Measurements from ENCODE around the gene F5. TPM values are rescaled to one million over a fixed set of nuclear protein-coding genes. Genes with fewer than 3 reads are reported as not detected.

Gene F5
- total and polyA plus RNA-seq, 2 of the 13 experiments (the other 11 are each of a cell fraction or from before 2014, with no cell fraction given), result 38.3 to 64.0 TPM

DNA sequence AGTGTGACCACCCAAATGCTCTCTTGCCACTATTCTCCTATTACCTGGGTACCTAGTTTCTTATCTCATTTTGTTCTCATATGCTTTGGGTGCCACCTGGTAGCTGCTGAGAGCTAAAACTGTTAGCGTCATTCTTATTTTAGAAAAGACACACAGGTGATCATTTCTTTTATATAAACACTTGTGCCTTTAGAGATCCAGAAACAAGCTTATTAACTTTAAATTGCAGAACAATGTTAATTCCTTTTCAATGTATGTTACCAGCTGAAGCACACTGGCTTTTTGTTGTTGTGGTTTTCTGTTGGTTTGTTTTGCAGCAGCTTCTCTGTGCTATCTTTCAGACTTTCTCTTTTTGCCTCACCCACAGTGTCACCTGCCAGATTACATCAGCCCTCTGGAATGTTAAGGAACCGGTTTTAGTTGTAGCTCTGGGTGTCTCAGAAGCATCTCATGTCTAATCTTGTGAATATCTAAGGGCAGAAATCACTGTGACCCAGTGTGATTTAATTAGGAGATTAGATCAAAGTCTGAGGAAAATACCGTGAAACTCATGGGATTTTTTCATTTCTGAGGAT, 57.1 kb downstream of the F5 start (continued):
- TF ChIP-seq GZF1 (CRISPR knock-in tag; IDR thresholded peaks at IDR 0.05), result no peak
- TF ChIP-seq PLRG1 (conservative IDR thresholded peaks at IDR 0.05), result no peak
- no peak for TF ChIP-seq NR2C2 (CRISPR knock-in tag; IDR thresholded peaks at IDR 0.05; ENCODE audit: borderline replicate concordance)
- no peak for TF ChIP-seq ZNF720 (CRISPR knock-in tag; IDR thresholded peaks at IDR 0.05)
- TF ChIP-seq, protein P1, sequence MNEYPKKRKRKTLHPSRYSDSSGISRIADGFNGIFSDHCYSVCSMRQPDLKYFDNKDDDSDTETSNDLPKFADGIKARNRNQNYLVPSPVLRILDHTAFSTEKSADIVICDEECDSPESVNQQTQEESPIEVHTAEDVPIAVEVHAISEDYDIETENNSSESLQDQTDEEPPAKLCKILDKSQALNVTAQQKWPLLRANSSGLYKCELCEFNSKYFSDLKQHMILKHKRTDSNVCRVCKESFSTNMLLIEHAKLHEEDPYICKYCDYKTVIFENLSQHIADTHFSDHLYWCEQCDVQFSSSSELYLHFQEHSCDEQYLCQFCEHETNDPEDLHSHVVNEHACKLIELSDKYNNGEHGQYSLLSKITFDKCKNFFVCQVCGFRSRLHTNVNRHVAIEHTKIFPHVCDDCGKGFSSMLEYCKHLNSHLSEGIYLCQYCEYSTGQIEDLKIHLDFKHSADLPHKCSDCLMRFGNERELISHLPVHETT (CRISPR knock-in tag; conservative IDR thresholded peaks at IDR 0.05), result no peak
- TF ChIP-seq, protein P2, sequence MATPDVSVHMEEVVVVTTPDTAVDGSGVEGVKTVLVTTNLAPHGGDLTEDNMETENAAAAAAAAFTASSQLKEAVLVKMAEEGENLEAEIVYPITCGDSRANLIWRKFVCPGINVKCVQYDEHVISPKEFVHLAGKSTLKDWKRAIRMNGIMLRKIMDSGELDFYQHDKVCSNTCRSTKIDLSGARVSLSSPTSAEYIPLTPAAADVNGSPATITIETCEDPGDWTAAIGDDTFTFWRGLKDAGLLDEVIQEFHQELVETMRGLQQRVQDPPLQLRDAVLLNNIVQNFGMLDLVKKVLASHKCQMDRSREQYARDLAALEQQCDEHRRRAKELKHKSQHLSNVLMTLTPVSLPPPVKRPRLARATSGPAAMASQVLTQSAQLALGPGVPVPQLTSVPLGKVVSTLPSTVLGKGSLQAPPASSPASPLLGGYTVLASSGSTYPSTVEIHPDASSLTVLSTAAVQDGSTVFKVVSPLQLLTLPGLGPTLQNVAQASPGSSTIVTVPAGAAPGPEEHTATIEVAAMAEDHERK (CRISPR knock-in tag; IDR thresholded peaks at IDR 0.05; ENCODE audit: low read depth), result no peak
- no peak for TF ChIP-seq ZNF749 (CRISPR knock-in tag; IDR thresholded peaks at IDR 0.05; ENCODE audit: borderline replicate concordance)

DNA sequence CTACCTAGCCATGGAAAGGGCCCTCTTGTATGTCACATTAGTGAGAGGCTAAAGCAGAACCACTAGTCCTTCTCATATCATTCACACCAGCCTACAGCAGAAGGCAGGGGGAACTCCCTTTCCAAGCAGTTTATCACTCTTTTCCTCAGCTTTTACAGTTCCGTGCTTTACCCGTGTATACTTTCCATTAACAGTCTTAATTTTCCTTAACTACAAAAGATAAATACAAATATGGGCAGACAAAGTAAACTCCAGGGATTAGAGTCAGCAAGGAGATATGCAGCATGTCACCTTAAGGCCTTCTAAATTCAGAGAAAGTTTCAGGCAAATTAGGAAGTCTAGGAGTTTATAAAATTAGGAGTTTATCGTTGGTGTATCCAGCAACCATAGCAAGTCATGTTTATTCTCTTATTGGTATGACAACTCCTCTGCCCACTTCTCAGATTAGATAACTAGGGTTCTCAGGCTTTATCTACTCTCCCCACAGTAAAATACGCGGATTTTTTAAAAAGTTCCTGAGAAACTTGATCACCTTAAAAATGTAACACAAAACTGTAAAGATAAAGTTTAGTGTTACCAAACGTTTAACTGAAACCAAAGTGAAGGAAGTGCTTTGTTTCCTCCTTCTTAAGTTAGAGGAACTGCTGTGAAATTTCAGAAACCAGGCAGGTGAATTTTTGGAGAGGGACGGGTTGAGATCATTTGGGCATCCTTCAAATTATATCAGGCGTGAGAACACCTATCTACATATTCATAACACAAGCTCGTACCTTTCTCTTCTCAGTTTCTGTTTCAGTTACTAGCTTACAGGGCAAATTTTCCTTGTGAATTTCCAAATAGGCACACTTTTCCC, 57.8 kb downstream of the F5 start:
- in situ Hi-C loops (cut with HindIII; ENCODE audit: extremely low pct_ligation_motif_present, low pct_unique_long_range_greater_than_20kb), result no loop called here
- ATAC-seq (no peak), FAIRE-seq (no peak), DNase-seq (ENCODE audit: low spot score) (no peak)
- ChIA-PET CTCF (ENCODE audit: low intra/inter-chr PET ratio, low total read pairs) (no interaction called here), POLR2A (no interaction called here)
- no peak overlapping the region for H3K4me3 ChIP-seq (replicated peaks in 1 of 3; ENCODE audit: insufficient read depth in 1 of 3, low read depth in 2 of 3, low read length in 3 of 3)
- BruUV-seq (replicated peaks), result no TSS peak
- WGBS (ENCODE audit: low lambda C conversion rate), result 86% methylated on average over 9 of the region's 9 CpGs
- no peak overlapping the region for H3K27ac ChIP-seq (ENCODE audit: extremely low read length, insufficient read depth, low read length)
- H3K9ac ChIP-seq (ENCODE audit: insufficient read depth, low read depth, low read length), result no peak overlapping the region
- H4K20me1 ChIP-seq (ENCODE audit: insufficient read depth, low read length), result no peaks in the 10 kb centered on the region; the same call in 1 of the 2 replicates
- peaks cover 15 to 80% of the 10 kb centered on the region in 2 experiments for H3K36me3 ChIP-seq (replicated peaks in 1 of 2; ENCODE audit: control insufficient read depth in 1 of 2, insufficient read depth in 2 of 2, low read length in 2 of 2)
- intact Hi-C loops (cut with micrococcal nuclease; ENCODE audit: unreplicated experiment), result no loop called here
- no peaks in the 10 kb centered on the region for H3K9me3 ChIP-seq (ENCODE audit: low read length)
- H3K79me2 ChIP-seq (ENCODE audit: insufficient read depth, low read length), result no peaks in the 10 kb centered on the region
- H3K4me2 ChIP-seq (ENCODE audit: low read depth, low read length), result no peak overlapping the region
- H3K27me3 ChIP-seq (ENCODE audit: control insufficient read depth in 1 of 2, insufficient read depth in 2 of 2, low read length in 2 of 2), result no peaks in the 10 kb centered on the region
- TF ChIP-seq TRIM24 (CRISPR knock-in tag; IDR thresholded peaks at IDR 0.05), result no peak
- no peak for TF ChIP-seq TMF1 (CRISPR knock-in tag; IDR thresholded peaks at IDR 0.05; ENCODE audit: low read depth)
- no peak for TF ChIP-seq MXD4 (CRISPR knock-in tag; IDR thresholded peaks at IDR 0.05)
- TF ChIP-seq PRPF4 (IDR thresholded peaks at IDR 0.05; ENCODE audit: low read depth, low read length, poor library complexity, severe bottlenecking), result no peak
- H3K4me1 ChIP-seq (ENCODE audit: insufficient read depth, low read length), result peaks cover 11% of the 10 kb centered on the region
- no peak overlapping the region for H2AFZ ChIP-seq (ENCODE audit: low read length)

Measured in HepG2 (cell line).